GM19043 (cell line): ENCODE data around the gene ITGB8.

Experiments used
- ATAC-seq: cut with Tn5 transposase; IDR thresholded peaks from one replicate; pipeline ENCODE4 v1.9.1; 2021; ENCODE audit warnings: low read depth; ENCODE audit not compliant: unreplicated experiment

The ITGB8 gene

DNA sequence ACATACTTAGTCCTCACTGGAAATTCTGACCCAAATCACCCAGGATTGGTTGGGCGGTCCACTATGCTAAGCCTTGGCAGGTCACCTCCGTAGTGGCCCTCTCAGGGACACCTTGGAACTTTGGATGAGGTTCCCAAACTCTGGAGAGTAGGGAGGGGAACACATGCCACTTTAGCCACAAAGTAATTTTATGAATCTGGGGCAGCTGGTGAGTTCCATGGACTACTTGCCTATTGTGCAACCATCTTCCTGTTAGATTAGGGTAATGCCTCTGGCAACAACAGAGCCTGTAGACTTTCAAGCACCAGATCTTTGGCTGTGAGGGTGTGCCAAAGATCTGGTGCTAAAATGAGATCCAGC lies 77.7 kb downstream of the ITGB8 start:
- ATAC-seq: no peak

DNA sequence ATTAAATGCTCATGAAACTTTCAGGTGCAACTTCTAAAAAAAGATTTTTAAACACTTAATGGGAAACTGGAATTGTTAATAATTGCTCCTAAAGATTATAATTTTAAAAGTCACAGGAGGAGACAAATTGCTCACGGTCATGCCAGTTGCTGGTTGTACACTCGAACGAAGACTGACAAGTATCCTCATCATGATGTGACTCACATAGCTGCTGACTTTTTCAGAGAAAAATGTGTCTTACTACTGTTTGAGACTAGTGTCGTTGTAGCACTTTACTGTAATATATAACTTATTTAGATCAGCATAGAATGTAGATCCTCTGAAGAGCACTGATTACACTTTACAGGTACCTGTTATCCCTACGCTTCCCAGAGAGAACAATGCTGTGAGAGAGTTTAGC lies 79.3 kb downstream of the ITGB8 start:
- ATAC-seq: no peak

DNA sequence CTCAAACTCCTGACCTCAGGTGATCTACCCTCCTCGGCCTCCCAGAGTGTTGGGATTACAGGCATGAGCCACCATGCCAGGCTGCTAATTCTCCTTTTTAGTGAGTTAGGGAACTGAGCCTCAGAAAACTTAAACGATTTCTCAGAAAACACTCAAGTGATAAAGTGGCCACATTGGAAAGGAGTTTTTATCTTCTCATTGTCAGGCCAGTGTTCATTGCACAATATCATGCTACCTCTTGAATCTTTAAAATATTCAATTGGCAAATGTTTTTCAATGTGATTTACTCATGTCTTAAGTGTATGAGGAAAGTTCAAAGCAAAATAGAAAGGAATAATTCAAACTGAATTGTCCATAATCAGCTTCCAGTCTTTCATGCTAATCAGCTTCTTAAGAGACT lies 80.7 kb downstream of the ITGB8 start:
- no peak for ATAC-seq

DNA sequence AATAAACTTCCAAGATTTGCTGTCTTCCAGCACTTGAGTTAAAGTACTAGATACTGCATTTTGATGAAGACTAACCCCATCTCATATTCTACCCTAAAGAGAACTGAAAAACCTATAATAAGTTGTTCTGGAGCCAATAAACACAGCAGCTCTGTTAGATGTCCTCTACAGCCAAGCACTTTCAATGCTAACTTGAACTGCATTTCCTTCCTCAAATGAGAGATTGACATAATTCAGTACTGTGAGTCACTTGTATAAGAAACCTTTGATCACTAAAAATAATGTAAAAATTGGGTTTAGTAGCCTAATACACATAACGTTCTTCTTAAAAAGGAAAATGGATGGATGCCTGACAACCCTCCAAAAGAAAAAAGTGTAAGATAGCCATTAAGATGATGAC lies 81.3 kb downstream of the ITGB8 start:
- ATAC-seq: no peak

DNA sequence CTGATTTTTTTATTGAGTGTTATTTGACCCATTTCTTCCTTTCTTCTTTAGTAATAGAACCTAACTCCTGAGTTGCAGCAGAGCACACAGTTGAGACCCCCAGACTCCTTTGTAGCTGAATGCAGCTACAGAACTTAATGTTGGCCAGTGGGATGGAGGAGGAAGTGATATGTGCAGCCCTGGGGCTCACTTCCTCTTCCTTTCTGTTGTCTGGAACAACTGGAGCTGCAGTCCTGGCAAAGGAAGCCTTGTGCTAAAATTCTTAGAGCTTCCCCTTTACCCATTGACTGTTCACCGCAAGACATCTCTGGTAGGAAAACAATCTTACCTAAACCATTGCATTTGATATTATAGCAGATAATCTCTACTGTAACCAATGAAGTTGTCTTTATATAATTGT lies 86.6 kb downstream of the ITGB8 start:
- ATAC-seq: no peak

DNA sequence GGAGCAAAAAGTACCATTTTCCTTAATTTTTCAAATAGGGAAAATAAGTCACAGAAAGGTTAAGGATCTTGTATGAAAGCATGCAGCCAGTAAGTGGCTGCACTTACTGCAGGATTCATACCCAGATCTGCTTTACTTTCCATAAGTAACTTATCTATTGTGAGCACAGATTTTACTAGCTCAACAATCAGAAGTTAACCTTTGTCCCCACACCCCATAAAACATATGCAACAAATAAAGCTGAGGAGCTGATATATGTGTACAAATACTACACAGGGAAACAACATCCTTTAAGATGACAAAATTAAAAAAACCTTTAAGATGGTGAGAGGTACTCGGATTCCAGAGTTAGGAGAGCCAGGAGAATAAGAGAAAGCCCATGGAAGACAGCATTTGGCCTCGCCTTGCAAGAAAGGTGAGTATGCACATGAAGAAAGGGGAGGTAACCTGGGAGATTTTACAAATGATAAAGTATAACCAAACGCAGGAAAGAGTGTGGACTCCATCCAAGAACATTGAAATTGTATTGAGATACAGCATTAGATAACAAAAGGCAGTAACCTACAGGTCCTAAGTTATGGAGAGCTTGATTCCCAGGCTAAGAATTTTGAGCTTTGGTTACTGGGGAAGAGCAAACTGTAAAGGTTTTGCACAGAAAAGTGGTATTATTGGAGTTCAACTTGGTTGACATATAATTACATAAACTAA lies 87.1 kb downstream of the ITGB8 start:
- no peak for ATAC-seq

DNA sequence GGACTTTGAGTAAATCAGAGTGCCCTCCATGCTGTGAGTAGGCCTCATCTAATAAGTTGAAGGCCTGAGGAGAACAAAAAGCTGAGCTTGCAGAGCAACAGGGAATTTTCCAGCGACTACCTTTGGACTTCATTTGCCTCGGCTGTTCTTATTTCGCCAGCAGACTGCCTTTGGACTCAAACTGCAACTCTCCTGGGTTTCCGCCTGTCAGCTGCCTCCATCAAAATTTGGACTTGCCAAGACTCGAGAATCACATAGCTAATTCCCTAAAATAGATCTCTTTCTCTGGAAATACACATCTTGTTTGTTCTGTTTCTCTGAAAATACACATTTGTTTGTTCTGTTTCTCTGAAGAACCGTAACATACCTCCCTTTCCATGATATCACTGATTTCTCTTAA lies 93.8 kb downstream of the ITGB8 start:
- ATAC-seq: no peak

DNA sequence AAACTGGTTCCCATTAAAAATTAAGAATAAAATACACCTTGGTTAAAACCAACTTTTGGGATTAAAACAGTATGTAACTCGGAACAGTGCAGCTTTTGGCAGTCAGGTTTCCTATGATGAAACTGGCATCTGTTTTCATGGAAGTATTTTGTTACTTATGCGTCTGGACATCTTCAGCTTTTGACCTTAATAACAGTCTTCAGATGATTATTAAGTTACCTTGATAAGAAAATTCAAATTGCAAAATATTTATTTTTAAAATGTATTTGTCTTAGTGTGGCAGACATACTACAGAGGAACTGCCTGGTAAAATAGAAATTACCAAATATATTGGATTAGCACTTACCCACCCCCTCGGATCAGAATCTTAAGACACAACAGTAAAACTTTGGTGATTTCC lies 100.0 kb downstream of the ITGB8 start:
- ATAC-seq: no peak

DNA sequence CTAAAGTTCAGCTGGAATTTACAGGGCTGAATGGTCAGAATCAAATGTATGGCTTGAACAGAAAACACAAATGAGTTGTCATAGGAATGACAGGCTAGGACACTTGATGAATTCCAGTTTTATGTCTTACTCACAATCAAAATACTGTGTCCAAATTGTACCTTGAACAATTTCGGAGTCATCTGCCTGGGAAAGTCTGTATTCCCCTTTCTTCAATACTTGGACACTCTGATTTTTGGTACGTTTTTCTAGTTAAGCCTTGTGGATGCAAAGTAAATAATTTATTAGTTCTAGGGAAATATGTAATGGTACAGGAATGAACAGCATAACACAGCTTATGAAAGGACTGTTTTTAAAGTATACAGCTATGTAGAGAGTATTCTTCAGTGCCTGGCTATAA lies 100.4 kb downstream of the ITGB8 start:
- no peak for ATAC-seq

DNA sequence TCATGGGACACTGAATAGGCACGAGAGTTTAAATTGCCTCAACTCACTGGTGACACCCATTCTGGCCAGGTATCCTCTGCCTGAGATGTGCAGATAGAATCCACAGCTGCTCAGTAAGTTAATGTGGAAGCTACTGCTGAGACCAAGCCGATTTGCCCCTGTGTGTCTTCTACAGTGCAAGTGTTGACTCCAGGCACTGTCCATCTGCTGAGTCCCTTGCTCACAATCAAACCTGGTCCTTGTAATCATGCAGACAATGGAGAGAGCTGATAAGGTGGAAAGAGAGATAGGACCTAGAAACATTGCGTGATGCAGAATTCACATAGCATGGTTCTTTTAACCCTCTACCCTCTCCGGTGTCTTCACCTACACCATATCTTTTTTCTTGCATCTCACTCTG lies 101.4 kb downstream of the ITGB8 start:
- ATAC-seq: no peak

DNA sequence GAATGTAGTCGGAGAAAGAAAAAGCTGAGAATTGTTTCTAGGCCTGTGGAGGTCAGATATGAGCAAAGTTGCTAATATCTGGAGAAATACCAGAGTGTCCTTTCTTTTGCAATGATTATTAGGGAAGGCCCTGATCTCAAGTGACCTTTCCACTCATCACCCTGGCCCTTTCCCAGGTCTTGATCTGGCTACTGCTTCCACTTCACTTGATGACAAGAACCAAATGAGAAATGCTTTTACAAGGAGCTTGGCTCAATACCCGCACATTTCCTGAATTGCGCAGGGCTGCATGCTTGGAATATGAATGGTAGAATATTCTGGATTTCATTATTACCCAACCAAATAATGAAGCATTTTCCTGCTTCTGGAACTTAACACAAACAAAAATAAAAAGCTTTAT lies 104.6 kb downstream of the ITGB8 start:
- no peak for ATAC-seq

DNA sequence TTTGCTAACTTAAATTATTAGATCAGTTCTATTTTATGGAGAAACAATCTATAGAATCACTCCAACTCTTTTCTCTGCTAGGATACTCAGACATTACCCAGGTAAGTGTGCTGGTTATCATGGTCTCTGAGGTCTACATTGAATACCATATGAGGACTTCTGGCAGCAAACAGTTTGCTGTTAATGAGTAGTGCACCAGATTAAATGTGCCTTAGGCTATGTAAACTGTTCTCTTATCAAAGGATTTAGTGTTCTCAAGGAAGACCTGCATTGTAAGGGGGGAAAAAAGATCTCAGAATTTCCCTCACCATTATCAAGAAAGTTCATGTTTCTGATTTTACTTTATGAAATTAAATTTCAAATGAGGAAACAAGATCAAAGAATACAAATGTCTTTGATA lies 107.5 kb downstream of the ITGB8 start:
- peak; percentile 8 for ATAC-seq

DNA sequence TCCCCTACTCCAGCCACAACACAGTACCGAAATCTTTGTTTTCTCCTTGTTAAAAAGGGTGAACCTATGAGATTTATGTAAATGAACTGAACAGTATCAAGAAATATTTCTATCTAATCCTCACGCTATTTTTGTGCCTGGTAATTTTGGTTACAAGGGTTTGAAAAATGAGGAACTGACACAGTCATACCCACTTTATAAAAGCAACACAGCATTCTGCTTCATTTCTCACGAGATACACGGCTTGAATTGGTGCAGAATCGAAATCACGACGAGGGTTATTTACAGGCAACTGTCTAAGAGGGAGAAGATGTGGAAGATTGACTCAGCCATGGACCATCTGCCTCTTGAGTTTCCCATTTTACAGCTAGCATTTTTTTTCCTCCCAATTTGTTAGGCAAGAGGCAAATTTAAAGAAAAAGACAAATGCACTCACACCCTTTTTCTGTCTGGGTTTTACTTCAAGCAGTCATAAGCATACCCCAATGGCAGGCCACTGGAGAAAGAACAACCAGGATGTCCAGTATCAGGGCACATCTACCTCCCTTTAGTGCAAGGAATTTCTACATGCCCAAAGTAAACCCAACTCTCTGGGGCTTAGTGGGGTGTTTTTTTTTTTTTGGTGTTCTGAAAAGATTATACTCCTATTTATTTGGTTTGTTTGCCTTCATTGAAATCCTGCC lies 108.1 kb downstream of the ITGB8 start:
- peak; percentile 78 for ATAC-seq

DNA sequence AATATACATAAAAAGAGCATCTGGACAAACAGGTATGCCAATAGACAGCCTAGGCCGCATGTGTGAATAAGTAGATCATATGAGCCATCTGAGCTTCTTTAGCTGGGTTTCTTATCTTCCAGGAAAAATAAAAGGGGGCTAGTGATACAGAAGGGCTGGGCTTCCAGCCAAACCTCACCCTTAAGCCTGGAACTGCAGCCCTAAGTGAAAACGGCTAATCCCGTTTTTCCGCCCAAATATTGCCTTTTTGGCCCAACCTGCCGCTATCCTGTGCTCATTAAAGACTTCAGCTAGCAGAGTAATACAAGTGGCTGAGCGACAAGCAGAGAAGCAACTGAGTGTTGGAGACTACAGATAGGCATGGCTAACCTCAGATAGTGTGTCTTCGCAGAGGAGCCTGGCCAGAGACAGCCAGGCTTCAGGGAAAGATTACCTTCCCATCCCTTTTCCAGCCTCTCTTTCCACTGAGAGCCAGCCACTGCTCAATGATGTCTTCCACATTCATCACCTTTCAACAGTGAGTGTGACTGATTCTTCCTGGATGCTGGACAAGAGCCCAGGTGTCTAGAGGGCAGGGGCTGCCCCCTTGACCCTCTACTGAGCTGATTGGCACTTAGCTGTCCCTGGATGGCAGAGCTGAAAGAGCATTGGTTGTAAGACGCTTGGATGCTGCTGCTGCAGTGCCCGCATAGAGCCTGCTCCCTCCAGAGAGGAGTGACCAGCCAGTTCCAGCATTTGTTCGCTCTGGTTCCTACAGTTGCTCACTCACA lies 108.9 kb downstream of the ITGB8 start:
- no peak for ATAC-seq

DNA sequence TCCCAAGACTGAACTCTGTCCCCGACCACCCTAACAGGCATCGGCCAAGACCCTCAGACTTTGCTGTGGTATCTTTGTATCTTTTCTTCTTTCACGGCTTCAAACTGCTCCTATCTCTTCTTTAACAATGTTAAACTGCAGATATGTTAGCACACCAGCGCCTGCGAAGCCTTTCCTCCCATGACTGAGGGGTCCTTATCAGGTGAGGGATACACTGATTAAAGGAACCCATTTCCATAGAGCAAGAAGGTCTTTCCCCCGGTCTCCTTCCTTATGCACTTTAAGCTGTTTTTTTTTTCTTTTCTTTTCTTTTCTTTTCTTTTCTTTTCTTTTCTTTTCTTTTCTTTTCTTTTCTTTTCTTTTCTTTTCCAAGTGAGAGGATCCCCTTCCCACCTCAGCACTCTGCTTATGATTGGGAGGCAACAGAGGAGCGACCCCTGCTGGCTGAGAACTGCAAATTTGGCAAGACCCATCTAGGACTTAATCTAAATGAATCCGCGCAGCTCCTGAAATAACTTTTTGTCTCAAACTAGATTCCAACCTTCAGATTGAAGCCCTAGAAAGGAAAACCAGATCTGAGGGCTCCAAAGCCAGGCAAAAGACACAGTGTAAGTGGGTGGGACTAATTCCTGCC lies 109.9 kb downstream of the ITGB8 start:
- no peak for ATAC-seq

DNA sequence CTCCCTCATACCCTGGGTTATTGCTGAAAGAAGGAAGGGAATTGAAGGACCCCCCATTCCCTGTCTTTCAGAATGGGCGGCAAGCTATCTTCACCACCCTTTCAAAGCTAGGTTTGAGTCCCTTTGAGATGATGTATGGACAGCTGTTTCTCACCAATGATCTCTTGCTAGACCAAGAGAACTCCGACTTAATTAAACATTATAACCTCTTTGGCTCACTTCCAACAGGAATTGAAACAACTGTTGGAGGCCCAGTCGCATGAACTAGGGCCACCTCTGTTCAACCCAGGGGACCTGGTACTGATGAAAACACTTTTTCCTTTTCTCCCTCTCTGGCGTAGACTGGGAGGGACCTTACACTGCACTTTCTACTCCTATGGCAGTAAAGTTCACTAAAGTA lies 110.6 kb downstream of the ITGB8 start:
- ATAC-seq: no peak

DNA sequence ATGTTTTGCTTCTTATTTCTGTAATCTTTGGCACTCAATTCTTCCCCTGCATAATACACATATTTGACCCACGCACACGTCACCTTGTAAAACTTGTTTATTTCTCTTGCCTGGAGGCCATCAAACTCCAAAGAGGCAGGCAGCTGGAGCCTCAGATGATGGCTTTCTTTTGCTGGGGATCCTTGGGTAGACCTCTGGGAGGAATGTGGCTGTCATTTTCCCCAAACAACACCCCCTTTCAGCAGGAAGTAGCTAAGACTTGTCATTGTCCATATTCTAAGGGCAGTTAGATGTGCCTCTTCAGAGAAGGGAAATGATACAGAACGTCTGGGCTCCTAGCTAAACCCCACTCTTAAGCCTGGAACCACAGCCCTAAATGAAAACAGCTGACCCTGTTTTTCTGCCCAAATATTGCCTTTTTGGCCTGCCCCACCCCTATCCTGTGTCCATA lies 111.3 kb downstream of the ITGB8 start:
- ATAC-seq: no peak

DNA sequence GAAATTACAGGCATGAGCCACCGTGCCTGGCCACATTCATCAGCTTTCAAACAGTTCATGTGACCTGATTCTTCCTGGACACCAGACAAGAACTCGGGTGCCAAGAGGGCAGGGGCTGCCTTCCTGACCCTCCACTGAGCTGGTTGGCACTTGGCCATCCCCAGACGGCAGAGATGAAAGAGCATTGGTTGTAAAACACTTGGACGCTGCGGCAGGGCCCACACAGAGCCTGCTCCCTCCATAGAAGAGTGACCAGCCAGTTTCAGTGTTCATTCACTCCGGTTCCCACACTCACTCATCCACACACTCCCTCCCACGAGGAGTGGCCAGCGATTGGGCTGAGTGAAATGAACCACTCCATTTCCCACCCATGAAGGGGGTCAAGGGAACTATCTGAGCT lies 112.3 kb downstream of the ITGB8 start:
- ATAC-seq: no peak

DNA sequence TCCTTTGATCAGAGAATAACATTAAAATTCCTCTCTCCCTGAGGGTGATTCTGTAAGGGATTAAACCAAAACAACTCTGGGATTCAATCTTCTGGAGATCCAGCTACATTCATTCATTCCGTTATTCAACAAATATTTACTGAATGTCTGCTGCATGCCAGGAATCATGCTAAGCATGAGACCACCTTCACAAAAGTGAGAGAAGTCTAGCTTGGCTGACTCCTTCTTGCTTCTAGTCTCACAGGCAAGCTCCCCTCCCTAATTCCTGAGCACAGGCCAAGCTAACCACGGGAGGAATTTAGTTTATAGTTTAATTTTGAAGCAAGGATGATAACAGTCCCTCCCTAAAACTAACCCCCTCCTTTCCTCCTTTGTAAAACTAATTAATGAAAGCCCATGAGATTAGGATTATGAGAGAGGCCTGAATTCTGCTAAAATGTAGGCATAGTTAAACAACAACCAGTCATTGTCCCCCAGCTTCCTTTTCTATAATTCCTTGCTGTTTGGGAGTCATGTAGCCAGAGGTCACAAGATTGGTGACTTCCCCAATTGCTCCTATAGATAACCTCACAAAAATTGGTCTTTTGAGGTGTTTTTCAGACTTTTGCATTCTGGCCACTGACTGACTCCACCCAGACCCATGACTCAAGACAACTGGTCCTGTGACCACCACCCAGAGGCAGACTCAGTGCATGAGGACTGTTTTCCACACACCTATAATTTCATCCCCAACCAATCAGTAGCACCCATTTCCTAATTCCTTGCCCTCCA lies 113.5 kb downstream of the ITGB8 start:
- ATAC-seq: no peak

DNA sequence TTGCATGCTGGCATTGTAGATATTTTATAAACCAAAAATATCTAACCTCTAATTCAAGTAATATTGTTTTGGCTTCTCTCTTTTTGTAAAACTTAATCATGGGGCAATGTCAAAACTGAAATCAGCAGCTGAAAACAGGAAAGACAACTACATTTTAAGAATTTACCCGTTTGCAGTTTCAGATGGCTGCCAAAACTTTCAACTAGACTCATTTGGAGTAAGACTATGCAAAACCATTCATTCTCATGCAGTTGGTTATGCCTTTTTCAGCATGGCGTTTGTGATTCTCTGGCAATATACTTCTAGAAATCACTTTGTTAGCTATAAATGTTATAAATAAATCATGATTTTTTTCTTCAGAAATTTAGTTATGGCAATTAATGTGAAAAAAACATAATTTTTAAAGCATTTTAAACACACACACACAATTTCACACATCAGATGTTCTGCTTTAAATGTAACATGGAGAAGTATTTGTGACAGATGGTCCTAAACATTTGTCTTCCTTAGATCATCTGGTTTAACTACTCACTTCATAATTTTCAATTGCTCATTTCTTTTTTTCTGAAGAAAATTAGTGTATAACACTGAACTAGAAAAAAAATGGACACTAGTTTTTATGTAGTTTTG lies 116.4 kb downstream of the ITGB8 start:
- ATAC-seq: peak; percentile 43
